HL-60 (cell line): ENCODE measurements around the gene SNRNP25.

ENCODE experiments used
- CTCF ChIP-seq: IDR thresholded peaks from one replicate; pipeline ENCODE4 v1.5.1; 2011; ENCODE audit warnings: low read length, control low read depth, inconsistent platforms; ENCODE audit not compliant: insufficient read depth
- GABPA ChIP-seq: IDR thresholded peaks from 2 replicates; pipeline ENCODE4 v1.6.1; 2012; ENCODE audit warnings: low read depth
- POLR2AphosphoS5 ChIP-seq: IDR thresholded peaks from 2 replicates; pipeline ENCODE4 v1.6.1; 2012; ENCODE audit warnings: low read depth
- SPI1 ChIP-seq: IDR thresholded peaks from 2 replicates; pipeline ENCODE4 v1.6.1; 2012; ENCODE audit warnings: low read depth, mild to moderate bottlenecking, borderline replicate concordance
- TF ChIP-seq, protein P1 (sequence below): IDR thresholded peaks from 2 replicates; pipeline ENCODE4 v1.6.1; 2012; ENCODE audit warnings: low read depth; ENCODE audit not compliant: insufficient replicate concordance

DNA sequence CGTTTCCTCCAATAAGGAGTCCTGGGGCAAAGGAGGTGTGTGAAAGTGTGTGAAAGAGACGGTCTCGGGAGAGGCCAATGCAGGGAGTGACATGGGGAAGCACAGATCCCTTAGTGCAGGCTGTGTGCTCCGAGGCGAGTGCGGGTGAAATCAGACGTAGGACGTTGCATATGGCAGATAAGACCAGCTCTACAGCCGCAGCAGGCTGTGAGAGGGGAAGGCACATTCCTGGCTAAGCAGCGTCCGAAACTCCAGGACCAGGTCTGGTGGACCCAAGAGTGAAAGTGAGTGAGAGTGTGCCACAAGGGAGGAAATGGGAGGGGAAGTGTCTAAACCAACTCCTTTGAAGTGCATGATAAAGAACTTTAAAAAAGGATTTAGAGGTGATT is 11.6 kb upstream of the SNRNP25 start:
- no peak for TF ChIP-seq CTCF
- TF ChIP-seq, protein P1, sequence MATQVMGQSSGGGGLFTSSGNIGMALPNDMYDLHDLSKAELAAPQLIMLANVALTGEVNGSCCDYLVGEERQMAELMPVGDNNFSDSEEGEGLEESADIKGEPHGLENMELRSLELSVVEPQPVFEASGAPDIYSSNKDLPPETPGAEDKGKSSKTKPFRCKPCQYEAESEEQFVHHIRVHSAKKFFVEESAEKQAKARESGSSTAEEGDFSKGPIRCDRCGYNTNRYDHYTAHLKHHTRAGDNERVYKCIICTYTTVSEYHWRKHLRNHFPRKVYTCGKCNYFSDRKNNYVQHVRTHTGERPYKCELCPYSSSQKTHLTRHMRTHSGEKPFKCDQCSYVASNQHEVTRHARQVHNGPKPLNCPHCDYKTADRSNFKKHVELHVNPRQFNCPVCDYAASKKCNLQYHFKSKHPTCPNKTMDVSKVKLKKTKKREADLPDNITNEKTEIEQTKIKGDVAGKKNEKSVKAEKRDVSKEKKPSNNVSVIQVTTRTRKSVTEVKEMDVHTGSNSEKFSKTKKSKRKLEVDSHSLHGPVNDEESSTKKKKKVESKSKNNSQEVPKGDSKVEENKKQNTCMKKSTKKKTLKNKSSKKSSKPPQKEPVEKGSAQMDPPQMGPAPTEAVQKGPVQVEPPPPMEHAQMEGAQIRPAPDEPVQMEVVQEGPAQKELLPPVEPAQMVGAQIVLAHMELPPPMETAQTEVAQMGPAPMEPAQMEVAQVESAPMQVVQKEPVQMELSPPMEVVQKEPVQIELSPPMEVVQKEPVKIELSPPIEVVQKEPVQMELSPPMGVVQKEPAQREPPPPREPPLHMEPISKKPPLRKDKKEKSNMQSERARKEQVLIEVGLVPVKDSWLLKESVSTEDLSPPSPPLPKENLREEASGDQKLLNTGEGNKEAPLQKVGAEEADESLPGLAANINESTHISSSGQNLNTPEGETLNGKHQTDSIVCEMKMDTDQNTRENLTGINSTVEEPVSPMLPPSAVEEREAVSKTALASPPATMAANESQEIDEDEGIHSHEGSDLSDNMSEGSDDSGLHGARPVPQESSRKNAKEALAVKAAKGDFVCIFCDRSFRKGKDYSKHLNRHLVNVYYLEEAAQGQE, result no peak
- no peak for TF ChIP-seq POLR2AphosphoS5
- no peak for TF ChIP-seq GABPA
- no peak for TF ChIP-seq SPI1
